HCT116 (cell line): ENCODE data around the gene OR52A5.
"Not testable (repeated sequence)": the region's sequence is repeated elsewhere in the genome, so short reads cannot be mapped to it uniquely, and the experiment has no call there.

Source experiments
- REST ChIP-seq: IDR thresholded peaks from 2 replicates; pipeline ENCODE4 v1.6.1; 2012; ENCODE audit warnings: low read depth
- YY1 ChIP-seq: IDR thresholded peaks from 2 replicates; pipeline ENCODE4 v1.6.1; 2011; ENCODE audit warnings: low read length, low read depth, moderate library complexity, mild to moderate bottlenecking; ENCODE audit not compliant: insufficient replicate concordance; ENCODE audit errors: extremely low read depth
- TF ChIP-seq, protein P1 (sequence below), 3 experiments: fragments of 200-600 bp in 1 of 3; sonication (generic) in 1 of 3; IDR thresholded peaks in 2 of 3; conservative IDR thresholded peaks in 1 of 3; 2 replicates each; pipeline ENCODE4 v1.5.1; 2012 to 2017; ENCODE audit warnings: low read depth in 2 of 3, low read length in 2 of 3, antibody characterized with exemption in 1 of 3, borderline replicate concordance in 1 of 3, control low read depth in 1 of 3, mild to moderate bottlenecking in 1 of 3, mixed read lengths in 1 of 3, mixed run types in 1 of 3, moderate library complexity in 1 of 3; ENCODE audit not compliant: insufficient read depth in 1 of 3

DNA sequence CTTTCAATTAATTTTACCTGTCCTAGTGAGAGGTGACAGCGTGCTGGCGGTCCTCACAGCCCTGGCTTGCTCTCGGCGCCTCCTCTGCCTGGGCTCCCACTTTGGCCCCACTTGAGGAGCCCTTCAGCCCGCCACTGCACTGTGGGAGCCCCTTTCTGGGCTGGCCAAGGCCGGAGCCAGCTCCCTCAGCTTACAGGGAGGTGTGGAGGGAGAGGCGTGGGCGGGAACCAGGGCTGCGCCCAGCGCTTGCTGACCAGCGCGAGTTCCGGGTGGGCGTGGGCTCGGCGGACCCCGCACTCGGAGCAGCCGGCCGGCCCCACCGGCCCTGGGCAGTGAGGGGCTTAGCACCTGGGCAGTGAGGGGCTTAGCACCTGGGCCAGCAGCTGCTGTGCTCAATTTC, 6.0 kb upstream of the OR52A5 start:
- not testable (repeated sequence) for TF ChIP-seq YY1, REST
- TF ChIP-seq, protein P1, sequence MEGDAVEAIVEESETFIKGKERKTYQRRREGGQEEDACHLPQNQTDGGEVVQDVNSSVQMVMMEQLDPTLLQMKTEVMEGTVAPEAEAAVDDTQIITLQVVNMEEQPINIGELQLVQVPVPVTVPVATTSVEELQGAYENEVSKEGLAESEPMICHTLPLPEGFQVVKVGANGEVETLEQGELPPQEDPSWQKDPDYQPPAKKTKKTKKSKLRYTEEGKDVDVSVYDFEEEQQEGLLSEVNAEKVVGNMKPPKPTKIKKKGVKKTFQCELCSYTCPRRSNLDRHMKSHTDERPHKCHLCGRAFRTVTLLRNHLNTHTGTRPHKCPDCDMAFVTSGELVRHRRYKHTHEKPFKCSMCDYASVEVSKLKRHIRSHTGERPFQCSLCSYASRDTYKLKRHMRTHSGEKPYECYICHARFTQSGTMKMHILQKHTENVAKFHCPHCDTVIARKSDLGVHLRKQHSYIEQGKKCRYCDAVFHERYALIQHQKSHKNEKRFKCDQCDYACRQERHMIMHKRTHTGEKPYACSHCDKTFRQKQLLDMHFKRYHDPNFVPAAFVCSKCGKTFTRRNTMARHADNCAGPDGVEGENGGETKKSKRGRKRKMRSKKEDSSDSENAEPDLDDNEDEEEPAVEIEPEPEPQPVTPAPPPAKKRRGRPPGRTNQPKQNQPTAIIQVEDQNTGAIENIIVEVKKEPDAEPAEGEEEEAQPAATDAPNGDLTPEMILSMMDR (IDR thresholded peaks at IDR 0.05 in 2 of 3, conservative IDR thresholded peaks at IDR 0.05 in 1 of 3; ENCODE audit: borderline replicate concordance in 1 of 3, insufficient read depth in 1 of 3, low read depth in 2 of 3, low read length in 2 of 3) = not testable (repeated sequence)
